Measurements from ENCODE around the gene CSRP2. TPM values are rescaled to one million over a fixed set of nuclear protein-coding genes. Genes with fewer than 3 reads are reported as not detected.

The CSRP2 gene
- total and polyA plus RNA-seq, 4 experiments from 2014 or later, result 0.11 to 0.83 TPM; not detected in 2

DNA sequence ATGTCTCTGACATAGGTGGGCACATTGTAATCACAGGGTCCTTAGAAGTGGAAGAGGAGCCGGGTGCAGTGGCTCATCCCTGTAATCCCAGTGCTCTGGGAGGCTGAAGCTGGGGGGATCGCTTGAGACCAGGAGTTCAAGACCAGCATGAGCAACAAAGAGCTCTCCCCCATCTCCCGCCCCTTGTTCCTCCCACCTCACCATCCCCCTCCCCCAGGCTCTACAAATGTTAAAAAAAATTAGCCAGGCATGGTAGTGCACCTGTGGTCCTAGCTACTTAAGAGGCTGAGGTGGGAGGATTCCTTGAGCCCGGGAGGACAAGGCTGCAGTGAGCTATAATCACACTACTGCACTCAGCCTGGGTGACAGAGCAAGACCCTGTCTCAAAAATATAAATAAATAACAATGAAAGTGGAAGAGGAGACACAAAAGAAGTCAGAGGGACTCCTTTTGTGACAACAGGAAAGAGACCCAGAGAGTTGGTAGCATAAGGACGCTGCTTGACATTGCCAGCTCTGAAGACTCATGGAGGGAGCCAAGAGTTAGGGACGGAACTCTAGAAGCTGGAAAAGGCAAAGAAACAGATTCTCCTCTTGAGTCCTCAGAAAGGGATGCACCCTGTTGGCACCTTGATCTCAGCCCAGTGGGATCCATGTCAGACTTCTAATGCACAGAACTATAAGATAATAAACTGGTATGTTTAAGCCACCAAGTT is 29.6 kb upstream of the CSRP2 start:
- H3K4me1 ChIP-seq (ENCODE audit: insufficient read depth, low read length), result no peaks in the 10 kb centered on the region
- Mint-ChIP-seq H3K36me3 (no peaks in the 10 kb centered on the region), H3K27ac (no peak overlapping the region), H3K9me3 (peaks cover 0 to 4% (median 0%) of the 10 kb centered on the region in 8 donors), H3K4me3 (no peak overlapping the region), H3K27me3 (peaks cover 12 to 16% of the 10 kb centered on the region in 2 donors), H3K4me1 (no peaks in the 10 kb centered on the region)
- intact Hi-C loops (cut with micrococcal nuclease), result no loop called here
- H3K36me3 ChIP-seq (ENCODE audit: insufficient read depth, low read length), result no peaks in the 10 kb centered on the region
- no peaks in the 10 kb centered on the region for H3K27me3 ChIP-seq (ENCODE audit: insufficient read depth, low read length)
- DNase-seq, result no peak
- H3K9me3 ChIP-seq (ENCODE audit: control insufficient read depth in 1 of 2, low read length in 2 of 2), result no peaks in the 10 kb centered on the region
- no peak overlapping the region for H3K4me3 ChIP-seq (ENCODE audit: low read length in 2 of 2)
- POLR2A ChIA-PET (ENCODE audit: partially characterized antibody), result no interaction called here
- H3K27ac ChIP-seq (ENCODE audit: low read depth, low read length), result no peak overlapping the region
- CTCF ChIA-PET (ENCODE audit: partially characterized antibody), result interaction anchor here (1.3 kb wide), 1 partner anchor 102 kb away, joined by 3 read pairs; no protein-coding TSS in a partner anchor

DNA sequence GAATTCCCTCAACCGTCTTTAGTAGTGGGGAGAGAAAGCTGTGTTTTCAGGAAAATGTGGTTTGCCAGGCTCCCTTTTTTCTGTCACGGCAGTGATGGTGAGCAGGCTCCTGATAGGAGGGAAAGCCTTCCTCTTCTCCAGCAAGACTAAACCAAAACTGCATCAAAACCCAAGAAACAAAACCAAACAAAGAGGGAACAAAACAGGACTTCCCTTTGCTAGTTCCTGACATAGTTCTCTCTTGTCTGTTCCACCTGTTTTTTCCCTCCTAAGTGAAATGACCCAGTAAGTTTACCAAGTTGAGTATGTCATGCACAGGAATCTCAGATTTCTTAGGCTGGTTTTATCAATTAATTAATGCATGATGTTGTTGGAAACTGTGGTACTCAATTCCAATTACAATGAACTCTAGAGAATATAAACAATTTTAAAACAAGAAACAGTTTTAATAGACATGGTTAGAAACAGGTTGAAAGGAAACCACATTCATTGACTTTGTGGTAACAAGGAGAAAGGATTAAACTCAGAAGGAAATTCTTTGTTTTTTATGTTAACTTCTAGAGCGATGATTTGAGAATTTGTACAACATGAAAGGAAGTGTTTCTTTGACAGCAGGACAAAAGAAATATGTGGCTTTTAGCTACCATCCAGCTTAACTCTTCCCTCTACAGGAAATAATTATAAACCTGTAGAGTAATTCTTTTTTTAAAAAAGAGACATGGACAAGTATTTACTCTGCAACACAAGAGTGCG is 23.0 kb upstream of the CSRP2 start:
- H3K4me3 ChIP-seq (ENCODE audit: low read length in 2 of 2), result no peak overlapping the region
- peak overlapping the region in 1 of 8 donors; percentile 17 for H3K4me3 Mint-ChIP-seq
- H3K27ac ChIP-seq (ENCODE audit: low read depth, low read length), result no peak overlapping the region
- intact Hi-C loops (cut with micrococcal nuclease), result no loop called here
- no peaks in the 10 kb centered on the region for H3K9me3 Mint-ChIP-seq
- no peaks in the 10 kb centered on the region for H3K36me3 Mint-ChIP-seq
- no peaks in the 10 kb centered on the region for H3K27me3 ChIP-seq (ENCODE audit: insufficient read depth, low read length)
- H3K9me3 ChIP-seq (ENCODE audit: control insufficient read depth in 1 of 2, low read length in 2 of 2), result no peaks in the 10 kb centered on the region
- POLR2A ChIA-PET (ENCODE audit: partially characterized antibody), result no interaction called here
- H3K27ac Mint-ChIP-seq, result peak overlapping the region in 1 of 7 donors; percentile 2
- peaks cover 0 to 2% of the 10 kb centered on the region in 2 donors for H3K27me3 Mint-ChIP-seq
- CTCF ChIA-PET (ENCODE audit: partially characterized antibody), result no interaction called here
- peaks cover 6 to 13% (median 8%) of the 10 kb centered on the region in 4 donors for H3K4me1 Mint-ChIP-seq
- no peak for DNase-seq
- peaks cover 6% of the 10 kb centered on the region for H3K4me1 ChIP-seq (ENCODE audit: insufficient read depth, low read length)
- no peaks in the 10 kb centered on the region for H3K36me3 ChIP-seq (ENCODE audit: insufficient read depth, low read length)

DNA sequence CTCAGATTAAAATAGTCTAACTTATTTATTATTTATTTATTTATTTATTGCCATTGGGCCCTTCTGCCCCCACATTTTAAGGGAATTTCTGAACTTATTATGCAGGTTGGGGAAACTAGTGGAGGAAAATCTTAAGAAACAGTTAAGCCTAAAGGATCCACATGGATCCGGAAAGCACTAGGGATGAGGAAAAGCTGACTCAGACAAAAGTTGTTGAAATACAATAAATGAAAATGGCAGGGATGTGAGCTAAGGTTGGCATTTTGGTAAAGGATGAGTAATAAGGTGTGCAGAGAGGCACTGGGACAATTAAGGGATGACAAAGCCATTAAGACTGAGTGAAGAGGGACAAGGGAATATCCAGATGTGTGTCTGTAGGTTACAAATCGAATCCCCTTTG is 20.7 kb upstream of the CSRP2 start:
- Histone ChIP-seq H3K27ac (ENCODE audit: low read depth, low read length) (no peak overlapping the region), H3K27me3 (ENCODE audit: insufficient read depth, low read length) (no peaks in the 10 kb centered on the region), H3K9me3 (ENCODE audit: control insufficient read depth in 1 of 2, low read length in 2 of 2) (no peaks in the 10 kb centered on the region), H3K4me1 (ENCODE audit: insufficient read depth, low read length) (peaks cover 6% of the 10 kb centered on the region), H3K36me3 (ENCODE audit: insufficient read depth, low read length) (no peaks in the 10 kb centered on the region), H3K4me3 (ENCODE audit: low read length in 2 of 2) (no peak overlapping the region)
- no peak overlapping the region for H3K27ac Mint-ChIP-seq
- no peak overlapping the region for H3K4me3 Mint-ChIP-seq
- H3K27me3 Mint-ChIP-seq, result peaks cover 0 to 4% of the 10 kb centered on the region in 2 donors
- no peak for DNase-seq
- H3K4me1 Mint-ChIP-seq, result peaks cover 6 to 13% (median 8%) of the 10 kb centered on the region in 4 donors
- H3K9me3 Mint-ChIP-seq, result no peaks in the 10 kb centered on the region
- no peaks in the 10 kb centered on the region for H3K36me3 Mint-ChIP-seq
- CTCF ChIA-PET (ENCODE audit: partially characterized antibody), result no interaction called here
- intact Hi-C loops (cut with micrococcal nuclease), result no loop called here
- POLR2A ChIA-PET (ENCODE audit: partially characterized antibody), result no interaction called here

DNA sequence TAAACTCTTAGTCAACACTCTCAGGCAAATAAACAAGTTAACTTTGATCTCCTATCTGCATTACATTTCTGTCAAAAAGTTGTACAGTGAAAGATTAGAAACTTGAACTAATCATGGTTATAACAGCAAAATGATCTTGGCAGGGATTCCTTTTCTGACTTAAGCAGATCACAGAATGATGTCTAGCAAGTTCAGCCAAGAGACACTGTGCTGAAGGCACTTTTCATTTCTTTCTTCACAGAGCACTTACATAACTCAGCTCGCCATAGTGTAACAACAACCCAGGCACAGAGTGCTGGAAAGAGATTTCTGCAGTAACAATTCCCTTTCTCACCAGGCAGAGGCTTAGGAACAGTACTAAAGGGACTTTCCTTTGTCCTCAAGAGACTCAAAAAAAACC is 19.6 kb upstream of the CSRP2 start:
- Histone ChIP-seq H3K4me3 (ENCODE audit: low read length in 2 of 2) (no peak overlapping the region), H3K27me3 (ENCODE audit: insufficient read depth, low read length) (no peaks in the 10 kb centered on the region), H3K36me3 (ENCODE audit: insufficient read depth, low read length) (no peaks in the 10 kb centered on the region), H3K4me1 (ENCODE audit: insufficient read depth, low read length) (peaks cover 6% of the 10 kb centered on the region), H3K27ac (ENCODE audit: low read depth, low read length) (no peak overlapping the region), H3K9me3 (ENCODE audit: control insufficient read depth in 1 of 2, low read length in 2 of 2) (no peaks in the 10 kb centered on the region)
- Mint-ChIP-seq H3K9me3 (peaks cover 0 to 2% (median 0%) of the 10 kb centered on the region in 8 donors), H3K4me3 (no peak overlapping the region), H3K36me3 (no peaks in the 10 kb centered on the region), H3K27ac (no peak overlapping the region), H3K4me1 (peaks cover 6 to 13% (median 8%) of the 10 kb centered on the region in 4 donors), H3K27me3 (peaks cover 0 to 2% of the 10 kb centered on the region in 2 donors)
- intact Hi-C loops (cut with micrococcal nuclease), result no loop called here
- no peak for DNase-seq
- ChIA-PET POLR2A (ENCODE audit: partially characterized antibody) (no interaction called here), CTCF (ENCODE audit: partially characterized antibody) (no interaction called here)

DNA sequence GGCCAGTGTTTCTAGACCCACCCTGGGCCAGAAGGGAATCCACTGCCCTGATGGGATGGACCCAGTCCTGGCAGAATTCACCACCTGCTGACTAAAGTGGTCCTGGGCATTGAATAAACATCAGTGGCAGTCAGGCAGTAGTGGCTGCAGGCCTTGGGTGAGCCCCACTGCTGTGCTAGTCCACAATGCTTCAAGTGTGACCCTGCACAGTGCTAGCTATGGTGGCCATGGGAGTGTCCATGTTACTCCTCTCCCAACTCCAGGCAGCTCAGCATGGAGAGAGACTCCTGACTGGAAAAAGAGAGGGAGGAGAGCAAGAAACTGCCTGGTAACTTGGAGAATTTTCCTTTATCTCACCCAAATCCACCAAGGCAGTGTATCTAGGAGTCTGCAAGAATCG is 17.5 kb upstream of the CSRP2 start:
- Histone ChIP-seq H3K36me3 (ENCODE audit: insufficient read depth, low read length) (no peaks in the 10 kb centered on the region), H3K4me1 (ENCODE audit: insufficient read depth, low read length) (no peaks in the 10 kb centered on the region), H3K27ac (ENCODE audit: low read depth, low read length) (no peak overlapping the region), H3K4me3 (ENCODE audit: low read length in 2 of 2) (no peak overlapping the region), H3K27me3 (ENCODE audit: insufficient read depth, low read length) (no peaks in the 10 kb centered on the region), H3K9me3 (ENCODE audit: control insufficient read depth in 1 of 2, low read length in 2 of 2) (no peaks in the 10 kb centered on the region)
- peaks cover 0 to 2% of the 10 kb centered on the region in 2 donors for H3K27me3 Mint-ChIP-seq
- no peaks in the 10 kb centered on the region for H3K36me3 Mint-ChIP-seq
- no peak for DNase-seq
- CTCF ChIA-PET (ENCODE audit: partially characterized antibody), result no interaction called here
- POLR2A ChIA-PET (ENCODE audit: partially characterized antibody), result no interaction called here
- H3K4me1 Mint-ChIP-seq, result no peaks in the 10 kb centered on the region
- H3K4me3 Mint-ChIP-seq, result no peak overlapping the region
- no peak overlapping the region for H3K27ac Mint-ChIP-seq
- intact Hi-C loops (cut with micrococcal nuclease), result no loop called here
- peaks cover 0 to 2% (median 0%) of the 10 kb centered on the region in 8 donors for H3K9me3 Mint-ChIP-seq

DNA sequence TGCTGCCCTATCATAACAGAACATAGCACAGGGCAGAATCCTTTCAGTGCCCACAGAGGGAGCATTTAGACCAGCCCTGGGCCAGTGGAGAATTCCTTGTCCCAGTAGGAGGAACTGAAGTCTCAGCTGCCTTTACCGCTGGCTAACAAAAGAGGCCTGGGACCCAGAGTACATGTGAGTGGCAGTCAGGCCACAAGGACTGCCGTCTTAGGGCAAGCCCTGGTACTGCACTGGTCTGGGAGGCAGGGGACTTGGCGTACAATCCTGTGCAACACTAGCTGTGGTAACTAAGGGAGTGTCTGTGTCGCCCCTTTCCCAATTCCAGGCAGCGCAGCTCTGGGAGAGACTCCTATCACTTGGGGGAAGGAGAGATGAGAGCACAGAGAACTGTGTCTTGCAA is 17.0 kb upstream of the CSRP2 start:
- no peak overlapping the region for H3K27ac Mint-ChIP-seq
- POLR2A ChIA-PET (ENCODE audit: partially characterized antibody), result no interaction called here
- Histone ChIP-seq H3K4me3 (ENCODE audit: low read length in 2 of 2) (no peak overlapping the region), H3K27ac (ENCODE audit: low read depth, low read length) (no peak overlapping the region), H3K27me3 (ENCODE audit: insufficient read depth, low read length) (no peaks in the 10 kb centered on the region), H3K9me3 (ENCODE audit: control insufficient read depth in 1 of 2, low read length in 2 of 2) (no peaks in the 10 kb centered on the region), H3K36me3 (ENCODE audit: insufficient read depth, low read length) (no peaks in the 10 kb centered on the region), H3K4me1 (ENCODE audit: insufficient read depth, low read length) (no peaks in the 10 kb centered on the region)
- no peak for DNase-seq
- no peak overlapping the region for H3K4me3 Mint-ChIP-seq
- peaks cover 0 to 2% (median 0%) of the 10 kb centered on the region in 8 donors for H3K9me3 Mint-ChIP-seq
- H3K4me1 Mint-ChIP-seq, result no peaks in the 10 kb centered on the region
- H3K36me3 Mint-ChIP-seq, result no peaks in the 10 kb centered on the region
- intact Hi-C loops (cut with micrococcal nuclease), result no loop called here
- peaks cover 0 to 2% of the 10 kb centered on the region in 2 donors for H3K27me3 Mint-ChIP-seq
- CTCF ChIA-PET (ENCODE audit: partially characterized antibody), result no interaction called here

DNA sequence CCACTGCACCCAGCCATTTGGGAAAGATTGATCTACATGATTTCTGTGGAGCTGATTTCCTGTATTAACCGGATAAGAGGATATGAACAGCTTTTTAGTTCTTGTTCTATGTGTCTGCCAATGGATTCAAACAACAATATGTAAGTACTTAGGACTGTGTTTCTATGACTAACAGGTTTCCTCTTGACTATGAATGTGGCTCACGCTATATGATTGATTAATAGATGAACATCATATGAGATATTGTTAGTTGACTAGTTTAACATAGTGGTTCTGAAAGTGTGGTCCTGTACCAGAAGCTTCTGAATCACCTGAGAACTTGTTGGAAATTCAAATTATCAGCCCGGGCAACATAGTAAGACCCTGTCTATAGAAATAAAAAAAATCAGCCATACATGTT is 12.8 kb upstream of the CSRP2 start:
- H3K27me3 Mint-ChIP-seq, result peaks cover 9 to 10% of the 10 kb centered on the region in 2 donors
- Histone ChIP-seq H3K9me3 (ENCODE audit: control insufficient read depth in 1 of 2, low read length in 2 of 2) (no peaks in the 10 kb centered on the region), H3K36me3 (ENCODE audit: insufficient read depth, low read length) (no peaks in the 10 kb centered on the region), H3K4me1 (ENCODE audit: insufficient read depth, low read length) (no peaks in the 10 kb centered on the region), H3K4me3 (ENCODE audit: low read length in 2 of 2) (no peak overlapping the region), H3K27ac (ENCODE audit: low read depth, low read length) (no peak overlapping the region), H3K27me3 (ENCODE audit: insufficient read depth, low read length) (peaks cover 8% of the 10 kb centered on the region)
- no peaks in the 10 kb centered on the region for H3K4me1 Mint-ChIP-seq
- intact Hi-C loops (cut with micrococcal nuclease), result no loop called here
- peaks cover 0 to 4% (median 0%) of the 10 kb centered on the region in 8 donors for H3K9me3 Mint-ChIP-seq
- no peak for DNase-seq
- POLR2A ChIA-PET (ENCODE audit: partially characterized antibody), result no interaction called here
- H3K27ac Mint-ChIP-seq, result no peak overlapping the region
- CTCF ChIA-PET (ENCODE audit: partially characterized antibody), result no interaction called here
- no peaks in the 10 kb centered on the region for H3K36me3 Mint-ChIP-seq
- no peak overlapping the region for H3K4me3 Mint-ChIP-seq

Data from CD4-positive, alpha-beta memory T cell (primary cell).